Mesothelial cell of epicardium (in vitro differentiated cells): Measurements from ENCODE around the gene SLC24A5. TPM values are rescaled to one million over a fixed set of nuclear protein-coding genes. Genes with fewer than 3 reads are reported as not detected.

Source experiments
- DNase-seq, 2 experiments: peaks; one replicate each; pipeline ENCODE4 v3.0.0; 2021; ENCODE audit warnings: low spot score in 2 of 2; ENCODE audit not compliant: unreplicated experiment in 2 of 2
- H3K27ac Mint-ChIP-seq: 2 replicates; pipeline ENCODE4 v1.8.0; 2021; ENCODE audit warnings: mixed read lengths
- H3K27me3 Mint-ChIP-seq: 2 replicates; pipeline ENCODE4 v1.8.0; 2021; ENCODE audit warnings: low read depth, mixed read lengths
- H3K36me3 Mint-ChIP-seq: 2 replicates; pipeline ENCODE4 v1.8.0; 2021; ENCODE audit warnings: mixed read lengths
- H3K4me1 Mint-ChIP-seq: 2 replicates; pipeline ENCODE4 v1.8.0; 2021; ENCODE audit warnings: mixed read lengths
- H3K4me3 Mint-ChIP-seq: 2 replicates; pipeline ENCODE4 v1.8.0; 2021; ENCODE audit warnings: mild to moderate bottlenecking, moderate library complexity, mixed read lengths
- H3K9me3 Mint-ChIP-seq: 2 replicates; pipeline ENCODE4 v1.8.0; 2021; ENCODE audit warnings: mixed read lengths
- CTCF ChIP-seq: fragments of 200-600 bp; sonication (generic); IDR thresholded peaks from one replicate; pipeline ENCODE4 v1.5.0; 2021; ENCODE audit warnings: antibody characterized with exemption; ENCODE audit not compliant: unreplicated experiment
- total RNA-seq: library from RNA; stranded (reverse); gene quantifications from 3 replicates; pipeline ENCODE4 v1.2.1, GENCODE V29; 2021

The SLC24A5 gene
- total RNA-seq, 1 donor from 2014 or later = 0.16 TPM

DNA sequence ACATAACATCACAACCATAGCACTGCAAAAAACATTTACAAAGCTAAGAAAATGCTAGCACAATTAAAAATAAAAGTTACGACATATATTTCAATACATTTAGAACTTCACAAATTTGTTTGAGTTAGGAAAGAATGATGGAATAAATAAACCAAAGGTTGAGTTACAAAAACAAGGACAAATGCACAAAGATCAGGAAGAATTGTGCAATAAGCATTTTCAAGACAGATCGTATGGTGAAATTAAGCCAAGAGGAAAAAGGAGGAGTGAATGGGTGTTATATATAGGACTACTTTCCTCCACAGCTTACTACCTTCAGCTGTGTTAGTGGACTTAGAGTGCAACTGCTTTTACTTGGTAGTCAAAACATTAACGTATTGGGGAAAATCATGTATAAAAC, 64.7 kb downstream of the SLC24A5 start:
- Mint-ChIP-seq H3K4me3 (no peak overlapping the region), H3K36me3 (no peaks in the 10 kb centered on the region), H3K27ac (no peak overlapping the region), H3K9me3 (peaks cover 11% of the 10 kb centered on the region), H3K4me1 (no peaks in the 10 kb centered on the region), H3K27me3 (peaks cover 19% of the 10 kb centered on the region)
- TF ChIP-seq CTCF = no peak
- no peak for DNase-seq

GRCh38 chr15:48186271-48186670, 65.5 kb downstream of the SLC24A5 start:
- Mint-ChIP-seq H3K27ac (no peak overlapping the region), H3K36me3 (no peaks in the 10 kb centered on the region), H3K27me3 (peaks cover 26% of the 10 kb centered on the region), H3K4me3 (no peak overlapping the region), H3K9me3 (peaks cover 11% of the 10 kb centered on the region), H3K4me1 (peaks cover 3% of the 10 kb centered on the region)
- DNase-seq = no peak
- TF ChIP-seq CTCF = no peak

- Mint-ChIP-seq H3K27ac (no peak overlapping the region), H3K4me1 (peaks cover 7% of the 10 kb centered on the region), H3K36me3 (no peaks in the 10 kb centered on the region), H3K4me3 (peak overlapping the region; percentile 56), H3K9me3 (no peaks in the 10 kb centered on the region), H3K27me3 (peaks cover 48% of the 10 kb centered on the region)
- TF ChIP-seq CTCF = no peak
- DNase-seq = peak; percentile 78 to 91
Observed at GRCh38 chr15:48190932-48191573, 70.3 kb downstream of the SLC24A5 start.

GRCh38 chr15:48191574-48192225, 70.9 kb downstream of the SLC24A5 start, which contains the start of gene CTXN2:
Gene CTXN2 (plus strand): TSS chr15:48191665. CDS start chr15:48201301, 9,636 bp downstream.
- H3K4me3 Mint-ChIP-seq = peak within 1 kb of the TSS; percentile 56
- peaks cover 51% of the 10 kb centered on the region for H3K27me3 Mint-ChIP-seq
- no peak for TF ChIP-seq CTCF
- no peak within 1 kb of the TSS for H3K27ac Mint-ChIP-seq
- H3K4me1 Mint-ChIP-seq = peaks cover 7% of the 10 kb centered on the region
- no peaks in the 10 kb centered on the region for H3K9me3 Mint-ChIP-seq
- H3K36me3 Mint-ChIP-seq = no peaks in the 10 kb centered on the region
- no peak for DNase-seq

Other genes starting within 250 kb of the SLC24A5 start
- 104 to 111 TPM (median 104 TPM) in 3 replicates for gene MYEF2, start 57.3 kb downstream of the SLC24A5 start, total RNA-seq
- gene CTXN2, start 70.7 kb downstream of the SLC24A5 start, total RNA-seq = 0.18 to 0.25 TPM in 2 of 3 replicates, not detected in the other
- 0.13 to 0.31 TPM (median 0.14 TPM) in 3 replicates for gene SLC12A1, start 85.3 kb downstream of the SLC24A5 start, total RNA-seq
- 78.7 to 81.2 TPM (median 79.7 TPM) in 3 replicates for gene DUT, start 210.4 kb downstream of the SLC24A5 start, total RNA-seq